Hepatocyte (in vitro differentiated cells): ENCODE measurements around the gene NBPF9.
"Not testable (repeated sequence)": the region's sequence is repeated elsewhere in the genome, so short reads cannot be mapped to it uniquely, and the experiment has no call there.

Experiments used
- CTCF ChIP-seq: fragments of 200-600 bp; sonication (generic); IDR thresholded peaks from 2 replicates; pipeline ENCODE4 v1.5.1; 2016; ENCODE audit warnings: antibody characterized with exemption, mild to moderate bottlenecking; ENCODE audit not compliant: poor library complexity
- EZH2 ChIP-seq: fragments of 200-600 bp; sonication (generic); IDR thresholded peaks from 2 replicates; pipeline ENCODE4 v1.6.1; 2016; ENCODE audit warnings: antibody characterized with exemption, mild to moderate bottlenecking, borderline replicate concordance

GRCh38 chr1:149012599-149012998 is 90.8 kb downstream of the NBPF9 start:
- TF ChIP-seq CTCF, EZH2: not testable (repeated sequence)
